DND-41 (cell line): ENCODE measurements around the gene TTLL7.

Experiments used
- CTCF ChIP-seq: IDR thresholded peaks from 2 replicates; pipeline ENCODE4 v1.5.1; 2012; ENCODE audit warnings: borderline replicate concordance, low read length, moderate library complexity, mild to moderate bottlenecking; ENCODE audit not compliant: poor library complexity, severe bottlenecking; ENCODE audit errors: extremely low read depth
- EZH2 ChIP-seq: IDR thresholded peaks from 3 replicates; pipeline ENCODE4 v1.6.1; 2012; ENCODE audit warnings: borderline replicate concordance, low read depth, mild to moderate bottlenecking, moderate library complexity, low read length, inconsistent platforms; ENCODE audit not compliant: severe bottlenecking

GRCh38 chr1:83883979-83884378 lies 115.0 kb downstream of the TTLL7 start:
- TF ChIP-seq CTCF (no peak), EZH2 (no peak)
